H1 (cell line): ENCODE results near the gene CELA2A. TPM values are rescaled to one million over a fixed set of nuclear protein-coding genes. Genes with fewer than 3 reads are reported as not detected.

Experiments
- CTCF ChIA-PET: fragments of 300-600 bp; sonication (Branson Sonifier 250); formaldehyde crosslinking; loops from one replicate; lab custom pipeline; 2021; ENCODE audit not compliant: partially characterized antibody; lab: Charles Lee
- POLR2A ChIA-PET: fragments of 300-600 bp; sonication (Branson Sonifier 250); formaldehyde crosslinking; loops from one replicate; lab custom pipeline; 2021; ENCODE audit warnings: inconsistent platforms; ENCODE audit not compliant: partially characterized antibody; lab: Charles Lee
- DNase-seq, 2 experiments: peaks; one replicate each; pipeline versions ENCODE4 v3.0.0 to v3.0.0-alpha.2; 2010 to 2022; ENCODE audit warnings: low spot score in 2 of 2, low read depth in 1 of 2, mixed read lengths in 1 of 2
- FAIRE-seq: peaks from 2 replicates; lab custom pipeline; 2011; peaks lifted over from hg19 to GRCh38; lab: Jason Lieb, UNC
- H2AFZ ChIP-seq: 2 replicates; pipeline ENCODE4 v1.8.1; 2012; ENCODE audit warnings: low read length, inconsistent platforms
- H2AK5ac ChIP-seq: 2 replicates; pipeline ENCODE4 v1.6.1; 2013; ENCODE audit warnings: low read depth, low read length
- H2BK120ac ChIP-seq: replicated peaks from 2 replicates; pipeline ENCODE3; 2013; ENCODE audit warnings: low read depth, low read length, inconsistent platforms
- H2BK12ac ChIP-seq: 2 replicates; pipeline ENCODE4 v1.6.1; 2013; ENCODE audit warnings: low read depth, low read length
- H2BK15ac ChIP-seq: 2 replicates; pipeline ENCODE4 v1.6.1; 2013; ENCODE audit warnings: low read length
- H2BK20ac ChIP-seq: 2 replicates; pipeline ENCODE4 v1.6.1; 2013; ENCODE audit warnings: low read length
- H2BK5ac ChIP-seq: 2 replicates; pipeline ENCODE4 v1.6.1; 2013; ENCODE audit warnings: low read depth, low read length
- H3K14ac ChIP-seq: 2 replicates; pipeline ENCODE4 v1.6.1; 2013; ENCODE audit warnings: inconsistent platforms; ENCODE audit not compliant: insufficient read length
- H3K18ac ChIP-seq: 2 replicates; pipeline ENCODE4 v1.6.1; 2013; ENCODE audit warnings: low read length; ENCODE audit errors: extremely low read depth
- H3K23ac ChIP-seq: 2 replicates; pipeline ENCODE4 v1.6.1; 2013; ENCODE audit warnings: inconsistent platforms; ENCODE audit not compliant: insufficient read length
- H3K23me2 ChIP-seq: 2 replicates; pipeline ENCODE4 v1.6.1; 2013; ENCODE audit warnings: low read depth, low read length
- H3K27ac ChIP-seq: 2 replicates; pipeline ENCODE4 v1.6.1; 2011; ENCODE audit warnings: low read depth, low read length, inconsistent platforms
- H3K27me3 ChIP-seq, 4 experiments: replicated peaks in 1 of 4; 1 replicate in 1 of 4; 2 replicates in 3 of 4; pipeline versions ENCODE4 v1.6.1 to v1.8.1; 2011 to 2013; ENCODE audit warnings: low read length in 3 of 4, mild to moderate bottlenecking in 3 of 4, inconsistent platforms in 2 of 4, mixed read lengths in 2 of 4, moderate library complexity in 1 of 4; ENCODE audit not compliant: control insufficient read depth in 3 of 4, insufficient read depth in 3 of 4; ENCODE audit errors: extremely low read depth in 1 of 4
- H3K36me3 ChIP-seq, 4 experiments: 2 replicates each; pipeline versions ENCODE4 v1.6.1 to v1.8.1; 2011 to 2013; ENCODE audit warnings: mild to moderate bottlenecking in 4 of 4, low read length in 3 of 4, moderate library complexity in 2 of 4, control low read depth in 1 of 4, inconsistent platforms in 1 of 4; ENCODE audit not compliant: insufficient read depth in 4 of 4, control insufficient read depth in 2 of 4
- H3K4ac ChIP-seq: replicated peaks from 2 replicates; pipeline ENCODE3; 2013; ENCODE audit warnings: low read length, low read depth, mixed read lengths, inconsistent platforms; ENCODE audit not compliant: insufficient read length
- H3K4me1 ChIP-seq, 4 experiments: replicated peaks in 1 of 4; 1 replicate in 1 of 4; 2 replicates in 3 of 4; pipeline versions ENCODE4 v1.6.1 to v1.8.1; 2011 to 2013; ENCODE audit warnings: low read length in 3 of 4, inconsistent platforms in 2 of 4, mixed read lengths in 1 of 4; ENCODE audit not compliant: insufficient read depth in 4 of 4, control insufficient read depth in 3 of 4
- H3K4me2 ChIP-seq, 2 experiments: 2 replicates each; pipeline versions ENCODE4 v1.6.1 to v1.8.1; 2011 to 2013; ENCODE audit warnings: low read depth in 2 of 2, low read length in 2 of 2, control low read depth in 1 of 2, inconsistent platforms in 1 of 2, mild to moderate bottlenecking in 1 of 2; ENCODE audit not compliant: insufficient read depth in 1 of 2
- H3K4me3 ChIP-seq, 4 experiments: fragments of 200-600, 300-600 bp in 1 of 4; sonication (generic), shearing (Covaris generic), sonication (Bioruptor Twin) in 1 of 4; 2 replicates each; pipeline versions ENCODE4 v1.5.1 to v1.8.1; 2011 to 2016; ENCODE audit warnings: low read length in 4 of 4, low read depth in 3 of 4, control low read depth in 2 of 4, inconsistent platforms in 2 of 4, mild to moderate bottlenecking in 2 of 4, mixed read lengths in 1 of 4, moderate library complexity in 1 of 4; ENCODE audit not compliant: insufficient read depth in 2 of 4; ENCODE audit errors: extremely low read depth in 1 of 4
- H3K56ac ChIP-seq: replicated peaks from 2 replicates; pipeline ENCODE3; 2013; ENCODE audit warnings: low read depth, mild to moderate bottlenecking, mixed read lengths, low read length, inconsistent platforms; ENCODE audit not compliant: insufficient read length
- H3K79me1 ChIP-seq: 2 replicates; pipeline ENCODE4 v1.6.1; 2013; ENCODE audit warnings: low read depth, low read length, control low read depth
- H3K79me2 ChIP-seq, 2 experiments: 2 replicates each; pipeline versions ENCODE4 v1.6.1 to v1.8.1; 2012 to 2013; ENCODE audit warnings: low read length in 2 of 2, mild to moderate bottlenecking in 2 of 2, inconsistent platforms in 1 of 2; ENCODE audit not compliant: insufficient read depth in 2 of 2, control insufficient read depth in 1 of 2
- H3K9ac ChIP-seq, 4 experiments: replicated peaks in 1 of 4; 1 replicate in 1 of 4; 2 replicates in 3 of 4; pipeline versions ENCODE4 v1.6.1 to v1.8.1; 2011 to 2013; ENCODE audit warnings: low read depth in 3 of 4, low read length in 3 of 4, control low read depth in 2 of 4, mild to moderate bottlenecking in 2 of 4, moderate library complexity in 2 of 4, inconsistent platforms in 1 of 4; ENCODE audit errors: extremely low read depth in 1 of 4
- H3K9me3 ChIP-seq, 2 experiments: 2 replicates each; pipeline versions ENCODE4 v1.6.1 to v1.8.1; 2012 to 2013; ENCODE audit warnings: mild to moderate bottlenecking in 2 of 2, moderate library complexity in 2 of 2, control low read depth in 1 of 2, inconsistent platforms in 1 of 2, low read depth in 1 of 2, low read length in 1 of 2, mixed read lengths in 1 of 2; ENCODE audit not compliant: insufficient read depth in 2 of 2
- H4K20me1 ChIP-seq, 2 experiments: replicated peaks in 1 of 2; 2 replicates each; pipeline versions ENCODE3 to v1.8.1; 2011 to 2013; ENCODE audit warnings: inconsistent platforms in 2 of 2, low read length in 2 of 2, mild to moderate bottlenecking in 1 of 2; ENCODE audit not compliant: insufficient read depth in 2 of 2, control insufficient read depth in 1 of 2
- H4K5ac ChIP-seq: 2 replicates; pipeline ENCODE4 v1.6.1; 2013; ENCODE audit warnings: low read length, low read depth, mixed read lengths, inconsistent platforms; ENCODE audit not compliant: insufficient read length
- H4K8ac ChIP-seq: 2 replicates; pipeline ENCODE4 v1.8.0; 2013; ENCODE audit warnings: mild to moderate bottlenecking, moderate library complexity, low read length, inconsistent platforms; ENCODE audit not compliant: insufficient read depth; ENCODE audit errors: extremely low read depth
- H4K91ac ChIP-seq: replicated peaks from 2 replicates; pipeline ENCODE3; 2013; ENCODE audit warnings: low read length, mixed read lengths, inconsistent platforms; ENCODE audit not compliant: insufficient read length
- BCL11A ChIP-seq, 2 experiments: IDR thresholded peaks; one replicate each; pipeline ENCODE4 v1.6.1; 2011; ENCODE audit warnings: low read depth in 2 of 2, low read length in 2 of 2, mild to moderate bottlenecking in 2 of 2
- BRCA1 ChIP-seq: IDR thresholded peaks from 2 replicates; pipeline ENCODE4 v1.6.1; 2012; ENCODE audit warnings: low read depth, low read length, improper control_type of control experiment
- EGR1 ChIP-seq: IDR thresholded peaks from 2 replicates; pipeline ENCODE4 v1.6.1; 2011; ENCODE audit warnings: low read depth, low read length, borderline replicate concordance
- POU5F1 ChIP-seq: IDR thresholded peaks from 2 replicates; pipeline ENCODE4 v1.6.1; 2011; ENCODE audit warnings: low read depth, mild to moderate bottlenecking, low read length, moderate library complexity
- SP4 ChIP-seq: IDR thresholded peaks from 2 replicates; pipeline ENCODE4 v1.6.1; 2012; ENCODE audit warnings: low read length, inconsistent platforms
- whole genome bisulfite sequencing, 2 experiments: shearing (Covaris generic) in 1 of 2; methylation state at CpG; one replicate each; pipeline versions ENCODE4 v1.1.6 to v1.1.7; 2013 to 2015; ENCODE audit warnings: low lambda C conversion rate in 2 of 2, mixed read lengths in 2 of 2, inconsistent platforms in 1 of 2, low coverage in 1 of 2, missing lambda C conversion rate in 1 of 2; ENCODE audit not compliant: insufficient replicate concordance in 2 of 2, insufficient coverage in 1 of 2, insufficient read length in 1 of 2; ENCODE audit errors: extremely low coverage in 1 of 2, missing lambda C conversion rate in 1 of 2; 5-methylcytosine and 5-hydroxymethylcytosine counted together
- polyA plus RNA-seq, 7 experiments: library from polyadenylated mRNA; depleted of rRNA in 3 of 7; stranded (reverse) in 5 of 7; unstranded in 2 of 7; fragments of >200 nt in 5 of 7; fragments of 200-250 nt in 2 of 7; gene quantifications; 1 replicate in 5 of 7; 2 replicates in 1 of 7; 4 replicates in 1 of 7; pipeline versions ENCODE4 v1.2.1 to v1.2.3, GENCODE V29; 2011 to 2013; ENCODE audit warnings: missing spikeins in 2 of 7, mixed read lengths in 2 of 7
- total RNA-seq: library from RNA; stranded (reverse); fragmentation: NEBNext Ultra II Directional; extraction: Animal tissue kit (Norgen Biotek cat#: 25700); gene quantifications from 2 replicates; pipeline ENCODE4 v1.2.1, GENCODE V29; 2021

Gene CELA2A
- total and polyA plus RNA-seq, 2 of the 8 experiments (the other 6 are each of a cell fraction or from before 2014, with no cell fraction given): not detected

GRCh38 chr1:15422871-15423270, 33.7 kb upstream of the CELA2A start:
- H4K20me1 ChIP-seq: peaks cover 3 to 5% of the 10 kb centered on the region in 2 experiments
- H3K79me2 ChIP-seq: no peaks in the 10 kb centered on the region
- TF ChIP-seq EGR1 (no peak), BRCA1 (no peak), BCL11A (IDR thresholded peaks at IDR 0.05; ENCODE audit: low read depth in 2 of 2, low read length in 2 of 2) (no peak), SP4 (no peak), POU5F1 (no peak)

More at GRCh38 chr1:15422871-15423270, 33.7 kb upstream of the CELA2A start:
- Histone ChIP-seq H3K4me2 (no peak overlapping the region), H3K36me3 (no peaks in the 10 kb centered on the region; a peak in 1 of 8 replicates), H3K79me1 (no peaks in the 10 kb centered on the region), H3K9me3 (no peaks in the 10 kb centered on the region), H2AFZ (no peak overlapping the region), H2BK12ac (no peak overlapping the region), H3K56ac (no peak overlapping the region), H4K5ac (no peak overlapping the region), H2BK15ac (no peak overlapping the region), H4K91ac (no peak overlapping the region), H3K23ac (no peak overlapping the region), H2BK120ac (no peak overlapping the region), H3K4ac (no peak overlapping the region), H3K4me3 (no peak overlapping the region), H3K4me1 (peaks cover 0 to 7% (median 3%) of the 10 kb centered on the region in 4 experiments; a peak in 3 of 7 replicates), H2AK5ac (no peak overlapping the region), H3K9ac (no peak overlapping the region), H2BK20ac (no peak overlapping the region), H3K27ac (no peak overlapping the region), H3K27me3 (no peaks in the 10 kb centered on the region), H3K23me2 (no peaks in the 10 kb centered on the region), H3K18ac (no peak overlapping the region), H2BK5ac (no peak overlapping the region), H3K14ac (no peak overlapping the region), H4K8ac (peak overlapping the region; percentile 46; the same call in 1 of the 2 replicates)
- WGBS, 2 experiments: 87% methylated on average over 6 of the region's 8 CpGs; no CpG with 5 or more reads in 1 of the 2 experiments
- POLR2A ChIA-PET: interaction anchor here (1.9 kb wide), 1 partner anchor 11 kb away, joined by 5 read pairs; no protein-coding TSS in a partner anchor
- CTCF ChIA-PET: interaction anchor here (1.0 to 16.9 kb wide), 3 partner anchors 10 to 99 kb away, joined by 3 to 170 read pairs (median 20); no protein-coding TSS in a partner anchor
- no peak for FAIRE-seq
- no peak for DNase-seq
